ENCODE data around the gene STX17.
"Not testable (repeated sequence)": the region's sequence is repeated elsewhere in the genome, so short reads cannot be mapped to it uniquely, and the experiment has no call there.

The STX17 gene

DNA sequence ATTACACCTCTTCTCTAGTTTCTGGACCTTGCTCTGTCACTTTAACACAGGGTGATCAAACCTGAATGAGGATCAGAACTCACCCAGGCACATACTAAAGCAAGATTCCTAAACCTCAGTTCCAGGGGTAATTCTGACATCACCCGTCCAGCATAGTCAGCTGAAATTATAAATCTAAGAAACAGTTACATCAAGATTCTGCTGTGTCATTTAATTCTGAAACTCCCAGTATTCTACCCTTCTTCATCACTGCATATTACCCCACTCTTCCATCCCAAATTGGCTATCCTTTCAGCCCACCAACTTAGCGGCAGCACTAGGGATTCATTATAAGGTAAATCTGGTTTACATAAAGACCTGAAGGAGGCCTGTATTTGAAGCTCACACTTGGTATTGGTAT is 64.0 kb downstream of the STX17 start:
- DNase-seq (ENCODE audit: low spot score), result no peak

DNA sequence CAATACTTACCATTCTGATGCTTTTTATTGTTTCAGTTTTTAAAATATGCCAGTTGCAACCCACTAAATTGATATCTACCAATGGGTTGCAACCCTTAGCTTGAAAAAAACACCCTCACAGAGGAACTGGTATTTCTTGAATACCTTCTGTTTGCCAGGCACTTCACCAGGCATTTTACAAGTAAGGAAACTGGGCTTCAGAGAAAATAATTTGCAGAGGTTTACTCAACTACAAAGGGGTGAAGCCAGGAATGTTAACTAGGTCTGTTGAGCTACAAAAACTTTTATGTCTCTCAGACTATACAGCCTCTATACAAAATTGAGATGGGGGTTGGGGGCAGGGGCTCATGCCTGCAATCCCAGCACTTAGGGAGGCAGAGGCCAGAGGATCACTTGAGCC is 65.0 kb downstream of the STX17 start:
- no peak for DNase-seq (ENCODE audit: low spot score)

DNA sequence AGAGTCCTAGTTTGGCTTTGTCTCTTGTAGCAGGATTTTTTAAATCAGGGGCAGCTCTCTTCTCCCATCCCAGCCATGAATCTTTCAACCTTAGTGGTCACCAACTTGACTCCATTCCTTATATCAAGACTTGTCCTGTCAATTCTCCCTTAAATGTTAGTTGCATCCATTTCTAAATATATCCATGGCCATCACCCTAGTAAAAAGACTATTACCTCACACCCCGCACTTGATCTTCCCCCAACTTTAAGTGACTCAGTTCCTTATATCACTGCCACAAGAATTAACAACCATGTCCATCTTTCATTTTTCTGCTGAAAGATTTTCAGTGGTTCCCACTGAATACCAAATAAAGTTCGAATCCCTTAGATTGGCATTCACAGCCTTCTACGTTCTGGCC is 67.0 kb downstream of the STX17 start:
- DNase-seq (ENCODE audit: low spot score), result no peak

DNA sequence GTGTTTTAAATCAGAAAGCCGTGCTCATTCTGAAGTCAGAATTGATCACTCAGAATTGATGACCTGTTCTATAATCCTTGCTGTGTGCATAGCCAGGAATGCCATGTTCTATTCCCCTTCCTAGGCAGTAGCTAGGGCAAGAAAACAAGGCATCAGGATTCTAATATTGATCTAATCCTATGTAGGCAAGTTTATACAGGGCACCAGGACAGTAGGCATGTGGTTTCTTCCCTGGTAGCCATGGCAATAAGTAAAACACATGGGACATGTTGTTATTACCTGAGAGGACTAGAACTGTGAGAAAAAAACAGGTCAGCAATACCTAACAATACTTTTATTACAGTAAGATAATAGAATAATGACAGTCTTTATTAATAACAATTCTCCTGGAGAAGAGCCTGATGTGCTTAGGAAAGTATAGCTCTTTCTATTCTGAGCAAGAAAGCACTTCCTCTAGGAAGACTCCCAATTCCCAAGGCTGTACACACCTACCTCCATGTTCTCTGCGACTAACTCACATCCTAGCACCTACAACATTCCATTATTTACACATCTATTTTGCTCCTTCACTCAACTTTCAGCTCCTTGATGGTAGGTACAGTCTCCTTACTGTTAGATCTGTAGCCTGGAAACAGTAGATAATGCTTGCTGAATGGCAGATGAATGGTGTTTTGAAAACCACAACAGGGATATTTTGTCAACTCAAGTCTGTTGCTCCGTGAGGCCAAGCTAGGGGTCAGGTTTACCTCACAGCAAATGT is 70.8 kb downstream of the STX17 start:
- DNase-seq (ENCODE audit: low spot score), result no peak

DNA sequence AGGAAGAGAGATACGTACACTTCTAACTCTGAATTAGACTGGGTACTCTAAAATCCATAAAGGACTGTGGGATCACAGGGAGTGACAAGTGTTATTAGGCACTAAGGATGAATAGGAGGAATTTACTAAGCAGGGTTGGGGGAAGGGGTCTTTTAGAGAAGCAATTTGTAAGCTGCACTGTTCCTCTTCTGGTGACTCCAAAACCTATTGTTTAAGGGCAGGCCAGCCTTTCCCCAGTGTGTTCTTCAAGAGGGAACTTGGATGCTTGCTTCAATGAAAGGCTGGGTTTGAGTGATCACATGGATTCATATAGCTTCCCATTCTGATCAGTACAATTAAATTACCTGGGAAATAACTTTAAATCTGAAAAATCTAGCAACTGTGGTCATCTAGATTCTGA is 71.8 kb downstream of the STX17 start:
- no peak for DNase-seq (ENCODE audit: low spot score)

DNA sequence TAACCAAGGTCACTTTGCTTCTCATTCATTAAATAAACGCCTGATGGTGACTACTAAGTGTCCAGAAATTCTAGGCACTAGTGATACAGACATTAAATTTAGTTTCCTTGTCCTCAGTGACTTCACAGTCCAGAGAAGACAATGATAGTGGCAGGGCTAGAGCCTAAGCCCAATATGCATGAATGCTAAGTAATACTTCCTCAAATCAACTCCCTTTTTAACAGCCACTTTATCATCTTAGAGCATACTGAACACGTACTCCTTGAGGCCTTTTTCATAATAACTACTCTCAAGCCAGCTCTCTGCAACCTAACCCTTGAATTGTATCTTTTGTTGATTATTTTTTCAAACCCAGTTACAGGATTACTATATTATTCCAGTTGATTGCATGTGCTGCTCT is 74.1 kb downstream of the STX17 start:
- no peak for DNase-seq (ENCODE audit: low spot score)

DNA sequence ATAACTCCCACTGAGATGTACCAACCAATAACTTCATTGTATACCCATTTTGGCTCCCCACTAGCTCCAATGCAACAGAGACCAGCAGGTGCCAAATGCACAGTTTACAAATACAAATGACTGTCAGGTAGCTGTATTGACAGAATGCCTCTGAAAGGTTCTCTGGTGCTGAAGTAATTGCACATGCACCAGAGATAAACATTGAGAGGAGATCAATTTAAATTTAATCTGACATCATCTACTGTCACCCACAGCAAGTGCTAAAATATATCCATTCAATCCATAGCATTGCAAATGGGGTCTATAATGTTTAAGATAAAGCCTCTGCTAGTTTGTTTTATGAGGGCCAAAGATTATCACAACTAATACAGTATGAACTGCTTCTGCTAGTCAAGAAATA is 80.2 kb downstream of the STX17 start:
- DNase-seq (ENCODE audit: low spot score), result no peak

DNA sequence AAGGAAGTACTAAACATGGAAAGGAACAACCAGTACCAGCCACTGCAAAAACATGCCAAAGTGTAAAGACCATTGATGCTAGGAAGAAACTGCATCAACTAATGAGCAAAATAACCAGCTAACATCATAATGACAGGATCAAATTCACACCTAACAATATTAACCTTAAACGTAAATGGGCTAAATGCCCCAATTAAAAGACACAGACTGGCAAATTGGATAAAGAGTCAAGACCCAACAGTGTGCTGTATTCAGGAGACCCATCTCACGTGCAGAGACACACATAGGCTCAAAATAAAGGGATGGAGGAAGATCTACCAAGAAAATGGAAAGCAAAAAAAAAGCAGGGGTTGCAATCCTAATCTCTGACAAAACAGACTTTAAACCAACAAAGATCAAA is 84.1 kb downstream of the STX17 start:
- not testable (repeated sequence) for DNase-seq (ENCODE audit: low spot score)

DNA sequence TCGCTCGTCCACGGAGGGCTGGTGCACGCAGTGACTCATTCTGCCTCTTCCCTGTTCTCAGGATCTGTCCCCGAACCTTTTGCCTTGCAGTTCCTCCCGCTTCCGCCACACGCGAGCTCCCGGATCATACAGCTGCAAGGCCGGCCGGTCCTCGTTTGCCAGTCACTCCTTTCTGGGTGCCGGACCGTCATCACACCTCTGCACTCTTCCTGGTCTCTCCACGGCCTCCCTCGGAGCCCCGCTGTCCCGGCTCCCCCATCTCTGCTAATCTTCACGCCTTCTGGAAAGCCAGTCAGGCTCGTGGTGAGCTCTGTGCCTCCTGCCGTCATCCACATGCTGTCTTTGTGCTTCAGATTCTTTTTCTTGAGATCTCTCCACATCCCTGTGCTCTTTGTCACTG is 91.8 kb downstream of the STX17 start:
- DNase-seq (ENCODE audit: low spot score), result no peak

DNA sequence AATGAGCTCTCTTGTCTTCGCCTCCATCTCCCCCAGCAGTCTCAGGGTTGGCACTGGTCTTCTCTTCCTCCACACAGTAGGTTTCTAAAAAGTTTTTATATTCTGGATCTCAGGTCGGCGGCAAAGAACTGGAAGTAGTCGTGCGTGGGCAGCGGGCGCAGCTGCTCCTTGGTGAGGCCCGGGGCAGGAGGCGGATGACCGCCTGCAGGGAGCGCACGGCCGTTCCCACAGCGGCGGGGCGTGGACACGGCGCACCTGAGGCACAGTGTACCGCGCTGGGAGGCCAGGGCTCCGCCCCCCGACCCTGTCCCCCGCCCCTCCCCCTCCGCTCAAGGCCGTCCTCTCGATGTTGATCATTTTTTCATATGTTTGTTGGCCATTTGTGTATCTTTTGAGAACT is 92.4 kb downstream of the STX17 start:
- DNase-seq (ENCODE audit: low spot score), result no peak

DNA sequence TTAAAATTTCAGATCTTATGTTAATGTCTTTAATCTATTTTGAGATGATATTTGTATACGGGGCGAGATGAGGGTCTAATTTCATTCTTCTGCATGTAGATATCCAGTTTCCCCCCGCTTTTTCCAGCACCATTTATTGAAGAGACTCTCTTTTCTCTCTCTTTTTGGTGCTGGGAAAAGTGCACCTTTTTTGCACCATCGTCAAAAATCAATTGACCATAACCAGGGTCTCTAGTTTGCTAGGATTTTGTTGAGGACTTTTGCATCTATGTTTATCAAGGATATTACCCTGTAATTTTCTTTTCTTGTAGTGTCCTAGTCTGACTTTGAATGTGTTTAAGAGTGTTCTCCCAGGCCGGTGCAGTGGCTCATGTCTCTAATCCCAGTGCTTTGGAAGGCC is 93.3 kb downstream of the STX17 start:
- no peak for DNase-seq (ENCODE audit: low spot score)

DNA sequence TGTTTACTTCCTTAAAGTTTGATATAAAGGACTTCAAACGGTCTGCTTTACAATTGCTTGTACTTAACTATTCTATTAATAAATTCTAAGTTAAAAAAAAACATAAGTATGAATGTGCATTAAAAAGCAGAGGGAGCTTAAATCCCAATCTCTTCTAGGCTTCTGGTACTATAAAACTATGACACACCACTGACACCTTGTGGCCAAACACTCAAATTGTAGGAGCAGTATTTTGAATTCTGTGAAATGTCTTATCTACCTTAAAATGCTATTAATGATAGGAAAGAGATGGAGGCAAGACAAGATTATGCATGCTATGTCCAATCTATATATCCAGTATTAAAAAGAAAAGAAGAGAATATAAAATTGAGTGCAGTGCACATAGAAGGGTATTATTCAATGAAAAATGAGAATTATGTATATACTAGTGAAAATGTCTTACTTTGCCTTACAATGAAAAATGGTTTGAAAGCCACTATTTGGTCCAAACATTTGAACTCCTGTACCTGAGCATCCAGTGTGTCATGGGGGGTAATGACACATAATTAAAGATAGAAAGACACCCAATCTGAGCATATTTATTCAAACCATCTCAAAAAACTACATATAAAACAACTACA is 104.7 kb downstream of the STX17 start:
- DNase-seq (ENCODE audit: low spot score), result peak; percentile 86

DNA sequence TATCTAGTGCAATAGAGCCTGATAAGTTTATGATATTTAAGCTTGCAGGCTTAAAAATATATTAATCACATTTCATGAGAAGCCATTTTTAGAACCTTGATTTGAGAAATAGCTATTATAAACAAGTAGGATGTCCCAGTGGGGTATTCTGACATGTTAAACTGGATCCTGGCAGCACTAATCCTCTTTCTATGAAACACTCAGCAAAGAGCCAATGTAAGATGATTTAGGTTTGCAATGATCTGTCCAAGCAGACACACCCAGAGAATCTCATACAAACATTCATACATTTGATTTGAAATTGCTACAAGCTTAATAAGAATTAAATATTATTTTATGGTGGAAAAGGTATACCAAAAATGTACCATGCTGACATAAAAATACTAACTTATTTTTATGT is 105.8 kb downstream of the STX17 start:
- DNase-seq (ENCODE audit: low spot score), result no peak

DNA sequence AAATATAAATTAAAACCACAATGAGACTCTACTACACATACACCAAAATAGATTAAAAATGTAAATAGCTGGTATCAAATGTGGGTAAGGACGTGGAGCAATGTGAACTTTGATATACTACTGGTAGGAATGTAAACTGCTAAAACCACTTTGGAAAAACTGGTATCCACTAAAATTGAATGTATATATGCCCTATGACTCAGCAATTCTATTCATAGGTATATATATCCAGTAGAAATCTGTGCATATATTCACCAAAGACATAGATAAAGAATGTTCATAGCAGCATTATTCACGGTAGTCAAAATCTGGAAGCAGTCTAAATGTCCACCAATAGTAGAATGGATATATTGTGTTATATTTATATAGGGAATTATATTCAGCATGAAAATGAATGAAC is 107.1 kb downstream of the STX17 start:
- no peak for DNase-seq (ENCODE audit: low spot score)

DNA sequence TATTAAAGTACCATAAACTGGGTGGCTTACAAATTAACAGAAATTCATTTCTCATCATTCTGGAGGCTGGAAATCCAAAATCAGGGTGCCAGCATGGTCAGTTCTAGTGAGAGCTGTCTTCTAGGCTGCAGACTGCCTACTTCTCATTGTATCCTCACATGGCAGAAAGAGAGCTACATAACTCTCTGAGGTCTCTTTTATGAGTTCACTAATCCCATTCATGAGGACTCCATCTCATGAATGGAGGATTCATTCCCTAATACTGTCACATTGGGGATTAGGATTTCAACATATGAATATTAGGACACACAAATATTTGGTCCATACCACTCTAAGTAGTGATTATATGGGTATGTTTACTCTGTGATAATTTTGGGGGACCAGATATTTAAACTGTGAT is 108.4 kb downstream of the STX17 start:
- DNase-seq (ENCODE audit: low spot score), result no peak

DNA sequence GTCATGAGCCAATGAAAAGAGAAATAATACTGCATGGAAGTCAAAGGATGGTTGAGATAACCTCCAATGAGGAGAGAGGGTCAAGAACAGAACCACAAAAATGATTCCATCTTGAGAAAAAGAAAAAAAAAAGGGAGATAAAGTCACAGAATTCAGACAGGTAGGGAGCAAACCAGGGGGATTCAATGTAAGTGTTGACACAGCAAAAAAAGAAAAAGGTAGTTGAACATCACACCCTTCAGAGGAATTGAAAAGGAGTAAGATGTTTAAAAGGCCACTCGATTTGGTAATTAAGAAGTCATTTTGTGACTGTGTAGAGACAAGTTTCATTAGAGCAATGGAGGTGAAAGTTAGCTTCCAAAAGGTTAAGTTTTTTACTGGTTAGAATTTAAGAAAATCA is 113.1 kb downstream of the STX17 start:
- no peak for DNase-seq (ENCODE audit: low spot score)
